Tracheal epithelial cell (primary cell): Measurements from ENCODE around the gene SPRTN. TPM values are rescaled to one million over a fixed set of nuclear protein-coding genes. Genes with fewer than 3 reads are reported as not detected.

Source experiments
- total RNA-seq: library from RNA; depleted of rRNA; stranded (reverse); fragments of >200 nt; gene quantifications from 2 replicates; pipeline ENCODE4 v1.2.1, GENCODE V29; 2014

SPRTN gene, protein sequence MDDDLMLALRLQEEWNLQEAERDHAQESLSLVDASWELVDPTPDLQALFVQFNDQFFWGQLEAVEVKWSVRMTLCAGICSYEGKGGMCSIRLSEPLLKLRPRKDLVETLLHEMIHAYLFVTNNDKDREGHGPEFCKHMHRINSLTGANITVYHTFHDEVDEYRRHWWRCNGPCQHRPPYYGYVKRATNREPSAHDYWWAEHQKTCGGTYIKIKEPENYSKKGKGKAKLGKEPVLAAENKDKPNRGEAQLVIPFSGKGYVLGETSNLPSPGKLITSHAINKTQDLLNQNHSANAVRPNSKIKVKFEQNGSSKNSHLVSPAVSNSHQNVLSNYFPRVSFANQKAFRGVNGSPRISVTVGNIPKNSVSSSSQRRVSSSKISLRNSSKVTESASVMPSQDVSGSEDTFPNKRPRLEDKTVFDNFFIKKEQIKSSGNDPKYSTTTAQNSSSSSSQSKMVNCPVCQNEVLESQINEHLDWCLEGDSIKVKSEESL
- 11.5 and 12.0 TPM in 2 replicates for total RNA-seq

DNA sequence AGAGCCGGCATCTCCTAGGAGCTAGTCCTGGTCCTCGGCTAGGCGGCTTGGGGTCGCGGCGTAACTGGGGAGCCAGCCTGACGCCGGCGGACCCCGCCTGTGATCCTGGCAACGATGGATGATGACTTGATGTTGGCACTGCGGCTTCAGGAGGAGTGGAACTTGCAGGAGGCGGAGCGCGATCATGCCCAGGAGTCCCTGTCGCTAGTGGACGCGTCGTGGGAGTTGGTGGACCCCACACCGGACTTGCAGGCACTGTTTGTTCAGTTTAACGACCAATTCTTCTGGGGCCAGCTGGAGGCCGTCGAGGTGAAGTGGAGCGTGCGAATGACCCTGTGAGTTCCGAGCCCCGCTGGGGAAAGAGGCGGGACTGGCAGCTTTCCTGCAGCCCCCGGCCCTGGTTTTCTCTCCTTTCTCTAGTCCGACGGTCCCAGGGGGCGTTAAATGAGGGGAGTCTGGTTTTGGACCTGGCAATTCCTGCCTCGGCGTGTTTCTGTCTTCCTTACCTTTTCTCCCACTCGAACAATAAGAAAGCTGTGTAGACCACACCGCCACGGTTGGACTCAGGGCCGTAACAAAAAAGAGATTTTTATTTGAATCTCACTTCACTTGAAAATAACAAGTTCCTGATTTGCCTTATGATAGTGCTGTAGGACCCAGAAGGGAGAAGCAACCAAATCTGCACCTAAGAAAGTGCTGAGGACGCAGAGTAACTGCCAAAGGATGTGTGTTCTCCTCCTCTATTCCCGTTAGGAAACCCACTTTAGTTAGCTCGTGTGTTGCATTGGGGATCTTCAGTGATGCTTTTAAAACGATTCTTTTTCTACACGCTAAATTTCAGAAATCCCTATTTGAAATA, at the start of gene SPRTN:
Gene SPRTN (plus strand): TSS at position 24 of the 859 bp plus-strand sequence. CDS start 91 bp downstream, at position 115.

DNA sequence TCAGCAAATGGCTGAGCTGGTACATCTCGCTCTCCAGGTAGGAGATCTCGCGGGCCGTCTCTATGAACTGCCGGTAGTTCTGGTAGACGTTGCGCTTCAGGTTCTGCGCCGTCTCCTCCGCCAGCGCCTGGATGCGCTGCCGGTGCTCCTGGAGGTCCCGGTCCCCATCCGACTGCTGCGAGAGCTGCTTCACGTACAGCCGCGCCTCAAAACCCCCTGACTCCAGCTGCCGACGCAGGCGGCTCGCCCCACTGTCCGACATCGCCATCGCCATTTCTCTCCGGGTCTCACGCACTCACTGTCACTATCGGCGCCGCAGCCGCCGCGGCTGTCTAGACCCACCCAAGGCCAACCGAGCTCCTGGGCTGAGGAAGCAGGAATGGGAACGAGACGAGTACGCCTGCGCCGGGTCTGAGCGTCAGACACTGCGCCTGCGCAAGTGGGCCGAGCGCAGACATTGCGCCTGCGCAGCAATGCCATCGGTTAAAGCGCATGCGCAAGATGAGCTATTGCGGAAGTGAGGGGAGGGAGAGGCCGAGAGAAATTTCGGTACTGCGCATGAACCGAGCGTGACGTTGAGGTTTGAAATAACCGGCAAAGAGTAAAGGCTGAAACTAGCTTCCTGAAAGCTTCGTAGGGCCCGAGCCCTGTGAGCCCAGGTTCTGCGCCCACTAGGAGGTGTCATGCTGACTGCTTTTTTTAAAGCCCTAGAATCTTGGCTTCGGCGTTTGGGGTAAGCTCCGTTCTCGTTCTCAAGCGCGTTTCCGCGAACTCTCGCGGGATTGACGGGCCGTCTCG, 422 bp upstream of the SPRTN start, which contains the start of gene EXOC8:
Gene EXOC8 (minus strand): TSS at position 381 of the 798 bp plus-strand sequence. CDS start 107 bp downstream, at position 274.

Other genes with a start within 250 kb of the SPRTN start
- not detected in 2 replicates for gene TRIM67, start 176.2 kb upstream of the SPRTN start, total RNA-seq
- gene GNPAT, start 97.1 kb upstream of the SPRTN start, total RNA-seq, result 52.8 and 70.8 TPM in 2 replicates
- 12.5 and 13.0 TPM in 2 replicates for gene EXOC8, start 441 bp upstream of the SPRTN start, total RNA-seq
- 39.6 and 68.4 TPM in 2 replicates for gene EGLN1, start 84.0 kb downstream of the SPRTN start, total RNA-seq
- 26.2 and 30.4 TPM in 2 replicates for gene TSNAX, start 190.4 kb downstream of the SPRTN start, total RNA-seq